GM23338 (cell line): ENCODE results near the gene IGSF9B. TPM values are rescaled to one million over a fixed set of nuclear protein-coding genes. Genes with fewer than 3 reads are reported as not detected.

ENCODE experiments used
- ATAC-seq: fragments of 200-7000 bp; cut with Tn5 transposase; 3 replicates; pipeline ENCODE4 v1.9.1; 2020
- DNase-seq: peaks from one replicate; pipeline ENCODE4 v3.0.0-alpha.2; 2015; ENCODE audit warnings: low spot score
- H2AFZ ChIP-seq: fragments of 200-600 bp; sonication (generic); 2 replicates; pipeline ENCODE4 v1.8.0; 2016; ENCODE audit warnings: antibody characterized with exemption, mild to moderate bottlenecking, moderate library complexity
- H3F3A ChIP-seq: fragments of 200-600 bp; sonication (generic); replicated peaks from 2 replicates; pipeline ENCODE4 v1.8.0; 2017; ENCODE audit warnings: antibody characterized with exemption, mixed run types, low read depth
- H3K27ac ChIP-seq: fragments of 200-600 bp; sonication (generic); 2 replicates; pipeline ENCODE4 v1.6.1; 2016; ENCODE audit warnings: low read depth
- H3K27me3 ChIP-seq: fragments of 200-600 bp; sonication (generic); 2 replicates; pipeline ENCODE4 v1.8.0; 2016; ENCODE audit warnings: mild to moderate bottlenecking, mixed run types, moderate library complexity; ENCODE audit not compliant: insufficient read depth
- H3K36me3 ChIP-seq: fragments of 200-600 bp; sonication (generic); 2 replicates; pipeline ENCODE4 v1.8.0; 2016; ENCODE audit warnings: mild to moderate bottlenecking; ENCODE audit not compliant: insufficient read depth
- H3K4me1 ChIP-seq: fragments of 200-600 bp; sonication (generic); 2 replicates; pipeline ENCODE4 v1.8.0; 2016; ENCODE audit warnings: mild to moderate bottlenecking, moderate library complexity; ENCODE audit not compliant: insufficient read depth
- H3K4me2 ChIP-seq: fragments of 200-600 bp; sonication (generic); 2 replicates; pipeline ENCODE4 v1.7.1; 2017; ENCODE audit warnings: mixed run types
- H3K4me3 ChIP-seq: fragments of 200-600 bp; sonication (generic); 2 replicates; pipeline ENCODE4 v1.6.1; 2016; ENCODE audit warnings: mixed run types
- H3K79me2 ChIP-seq: fragments of 200-600 bp; sonication (generic); replicated peaks from 2 replicates; pipeline ENCODE4 v1.8.0; 2017; ENCODE audit warnings: mild to moderate bottlenecking; ENCODE audit not compliant: insufficient read depth
- H3K9me2 ChIP-seq: fragments of 200-600 bp; sonication (generic); 2 replicates; pipeline ENCODE4 v1.8.0; 2017; ENCODE audit not compliant: insufficient read depth
- H4K20me1 ChIP-seq: fragments of 200-600 bp; sonication (generic); replicated peaks from 2 replicates; pipeline ENCODE4 v1.8.0; 2017; ENCODE audit warnings: mild to moderate bottlenecking; ENCODE audit not compliant: insufficient read depth
- H3K27ac Mint-ChIP-seq: 2 replicates; pipeline ENCODE4 v1.8.0; 2020; ENCODE audit warnings: inconsistent platforms, mild to moderate bottlenecking, moderate library complexity, mixed read lengths
- H3K27me3 Mint-ChIP-seq: 3 replicates; pipeline ENCODE4 v1.8.0; 2022; ENCODE audit warnings: low read depth, mild to moderate bottlenecking, moderate library complexity, mixed read lengths, inconsistent platforms; ENCODE audit not compliant: insufficient read depth, poor library complexity
- H3K36me3 Mint-ChIP-seq: 3 replicates; pipeline ENCODE4 v1.8.0; 2021; ENCODE audit warnings: low read depth, mild to moderate bottlenecking, inconsistent platforms, moderate library complexity, mixed read lengths
- H3K4me1 Mint-ChIP-seq: 3 replicates; pipeline ENCODE4 v1.8.0; 2020; ENCODE audit warnings: mild to moderate bottlenecking, inconsistent platforms, mixed read lengths
- H3K4me3 Mint-ChIP-seq: 3 replicates; pipeline ENCODE4 v1.8.0; 2021; ENCODE audit warnings: moderate library complexity, mild to moderate bottlenecking, inconsistent platforms, mixed read lengths
- H3K9me3 Mint-ChIP-seq: 3 replicates; pipeline ENCODE4 v1.8.0; 2020; ENCODE audit warnings: moderate library complexity, mild to moderate bottlenecking, inconsistent platforms, mixed read lengths
- CREB1 ChIP-seq: fragments of 250-450 bp; sonication (Bioruptor Pico); IDR thresholded peaks from 2 replicates; pipeline ENCODE4 v1.5.0; 2020; ENCODE audit warnings: low read depth, mild to moderate bottlenecking, moderate library complexity
- EZH2 ChIP-seq: fragments of 200-600 bp; sonication (generic); IDR thresholded peaks from one replicate; pipeline ENCODE4 v1.8.0; 2017; ENCODE audit warnings: antibody characterized with exemption, mild to moderate bottlenecking, low read depth; ENCODE audit not compliant: unreplicated experiment
- EZH2phosphoT487 ChIP-seq: fragments of 200-600 bp; sonication (generic); IDR thresholded peaks from one replicate; pipeline ENCODE4 v1.8.1; 2018; ENCODE audit warnings: antibody characterized with exemption; ENCODE audit not compliant: unreplicated experiment
- JUNB ChIP-seq: IDR thresholded peaks from one replicate; pipeline ENCODE4 v1.6.1; 2016; ENCODE audit warnings: antibody characterized with exemption; ENCODE audit not compliant: unreplicated experiment
- NANOG ChIP-seq: IDR thresholded peaks from 2 replicates; pipeline ENCODE4 v1.6.1; 2016; ENCODE audit warnings: antibody characterized with exemption, borderline replicate concordance
- POLR2AphosphoS5 ChIP-seq: IDR thresholded peaks from 2 replicates; pipeline ENCODE4 v1.6.1; 2016; ENCODE audit warnings: antibody characterized with exemption, low read depth
- REST ChIP-seq: IDR thresholded peaks from one replicate; pipeline ENCODE4 v1.6.1; 2018; ENCODE audit warnings: antibody characterized with exemption; ENCODE audit not compliant: unreplicated experiment
- STAT1 ChIP-seq: IDR thresholded peaks from one replicate; pipeline ENCODE4 v1.6.1; 2016; ENCODE audit warnings: antibody characterized with exemption; ENCODE audit not compliant: unreplicated experiment
- ZNF331 ChIP-seq: fragments of 250-450 bp; sonication (Bioruptor Pico); IDR thresholded peaks from 2 replicates; pipeline ENCODE4 v1.5.0; 2020; ENCODE audit warnings: low read depth, mild to moderate bottlenecking, moderate library complexity
- ZNF462 ChIP-seq: fragments of 250-450 bp; sonication (Bioruptor Pico); IDR thresholded peaks from 2 replicates; pipeline ENCODE4 v1.5.0; 2020; ENCODE audit warnings: mild to moderate bottlenecking, moderate library complexity
- polyA plus RNA-seq: library from polyadenylated mRNA; unstranded; fragments of >200 nt; fragmentation: Nextera tagmentation; extraction: Ambion mirVana; gene quantifications from 2 replicates; pipeline ENCODE4 v1.2.1, GENCODE V29; 2016
- total RNA-seq: library from RNA; depleted of rRNA; stranded (reverse); fragments of >200 nt; shearing (Covaris generic); gene quantifications from 2 replicates; pipeline ENCODE4 v1.2.3, GENCODE V29; 2014
- TF ChIP-seq, protein P1 (sequence below), 2 experiments: fragments of 200-600 bp in 1 of 2; sonication (generic) in 1 of 2; conservative IDR thresholded peaks; 2 replicates each; pipeline versions ENCODE4 v1.5.1 to v1.6.1; 2016 to 2017; ENCODE audit warnings: antibody characterized with exemption in 2 of 2, low read depth in 2 of 2, mild to moderate bottlenecking in 2 of 2, moderate library complexity in 1 of 2
- TF ChIP-seq, protein P2 (sequence below): IDR thresholded peaks from 2 replicates; pipeline ENCODE4 v1.6.1; 2016; ENCODE audit warnings: antibody characterized with exemption

Gene IGSF9B
- total and polyA plus RNA-seq, 2 experiments from 2014 or later: 8.7 to 51.2 TPM

GRCh38 chr11:133889893-133890292 lies 66.9 kb downstream of the IGSF9B start:
- Histone ChIP-seq H3K4me3 (no peak overlapping the region), H3K9me2 (peaks cover 11% of the 10 kb centered on the region; the same call in 1 of the 2 replicates), H3K79me2 (no peaks in the 10 kb centered on the region), H3K4me1 (peaks cover 9% of the 10 kb centered on the region), H3K36me3 (no peaks in the 10 kb centered on the region), H2AFZ (no peak overlapping the region), H4K20me1 (no peaks in the 10 kb centered on the region), H3K4me2 (no peak overlapping the region), H3K27me3 (no peaks in the 10 kb centered on the region), H3F3A (no peaks in the 10 kb centered on the region), H3K27ac (no peak overlapping the region)
- no peak overlapping the region for H3K27ac Mint-ChIP-seq
- ATAC-seq: no peak
- DNase-seq: no peak
- H3K4me3 Mint-ChIP-seq: no peak overlapping the region
- H3K4me1 Mint-ChIP-seq: peaks cover 6% of the 10 kb centered on the region
- TF ChIP-seq REST (no peak), ZNF462 (no peak), JUNB (no peak), CREB1 (CRISPR knock-in tag) (no peak), STAT1 (no peak), NANOG (no peak), POLR2AphosphoS5 (no peak), EZH2phosphoT487 (no peak), EZH2 (no peak), ZNF331 (no peak)
- TF ChIP-seq, protein P1, sequence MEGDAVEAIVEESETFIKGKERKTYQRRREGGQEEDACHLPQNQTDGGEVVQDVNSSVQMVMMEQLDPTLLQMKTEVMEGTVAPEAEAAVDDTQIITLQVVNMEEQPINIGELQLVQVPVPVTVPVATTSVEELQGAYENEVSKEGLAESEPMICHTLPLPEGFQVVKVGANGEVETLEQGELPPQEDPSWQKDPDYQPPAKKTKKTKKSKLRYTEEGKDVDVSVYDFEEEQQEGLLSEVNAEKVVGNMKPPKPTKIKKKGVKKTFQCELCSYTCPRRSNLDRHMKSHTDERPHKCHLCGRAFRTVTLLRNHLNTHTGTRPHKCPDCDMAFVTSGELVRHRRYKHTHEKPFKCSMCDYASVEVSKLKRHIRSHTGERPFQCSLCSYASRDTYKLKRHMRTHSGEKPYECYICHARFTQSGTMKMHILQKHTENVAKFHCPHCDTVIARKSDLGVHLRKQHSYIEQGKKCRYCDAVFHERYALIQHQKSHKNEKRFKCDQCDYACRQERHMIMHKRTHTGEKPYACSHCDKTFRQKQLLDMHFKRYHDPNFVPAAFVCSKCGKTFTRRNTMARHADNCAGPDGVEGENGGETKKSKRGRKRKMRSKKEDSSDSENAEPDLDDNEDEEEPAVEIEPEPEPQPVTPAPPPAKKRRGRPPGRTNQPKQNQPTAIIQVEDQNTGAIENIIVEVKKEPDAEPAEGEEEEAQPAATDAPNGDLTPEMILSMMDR (conservative IDR thresholded peaks at IDR 0.05; ENCODE audit: low read depth in 2 of 2): no peak
- TF ChIP-seq, protein P2, sequence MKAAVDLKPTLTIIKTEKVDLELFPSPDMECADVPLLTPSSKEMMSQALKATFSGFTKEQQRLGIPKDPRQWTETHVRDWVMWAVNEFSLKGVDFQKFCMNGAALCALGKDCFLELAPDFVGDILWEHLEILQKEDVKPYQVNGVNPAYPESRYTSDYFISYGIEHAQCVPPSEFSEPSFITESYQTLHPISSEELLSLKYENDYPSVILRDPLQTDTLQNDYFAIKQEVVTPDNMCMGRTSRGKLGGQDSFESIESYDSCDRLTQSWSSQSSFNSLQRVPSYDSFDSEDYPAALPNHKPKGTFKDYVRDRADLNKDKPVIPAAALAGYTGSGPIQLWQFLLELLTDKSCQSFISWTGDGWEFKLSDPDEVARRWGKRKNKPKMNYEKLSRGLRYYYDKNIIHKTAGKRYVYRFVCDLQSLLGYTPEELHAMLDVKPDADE: no peak
- no peaks in the 10 kb centered on the region; the same call in 2 of the 3 replicates for H3K9me3 Mint-ChIP-seq
- no peaks in the 10 kb centered on the region for H3K36me3 Mint-ChIP-seq
- H3K27me3 Mint-ChIP-seq: peaks cover 11% of the 10 kb centered on the region
